SK-N-SH (cell line): ENCODE data around the gene MCF2L2. TPM values are rescaled to one million over a fixed set of nuclear protein-coding genes. Genes with fewer than 3 reads are reported as not detected.
A peak's percentile ranks its signal among the peaks of the same experiment; 100 is the strongest.

Experiments used
- CTCF ChIA-PET: fragments of 300-600, 350-600 bp; formaldehyde crosslinking; extraction: SDS; loops from one replicate; lab custom pipeline; 2021; lab: Yijun Ruan, JAX
- POLR2A ChIA-PET: fragments of 350-600 bp; sonication (Branson Sonifier 250); formaldehyde crosslinking; extraction: SDS; loops from one replicate; lab custom pipeline; 2020; ENCODE audit warnings: antibody characterized with exemption, inconsistent platforms; lab: Yijun Ruan, JAX
- DNase-seq: peaks from one replicate; pipeline ENCODE4 v3.0.0; 2012
- H2AFZ ChIP-seq: fragments of 200-600 bp; sonication (generic); 2 replicates; pipeline ENCODE4 v1.8.1; 2016; ENCODE audit warnings: antibody characterized with exemption, mild to moderate bottlenecking, low read depth
- H3F3A ChIP-seq: fragments of 200-600 bp; sonication (generic); replicated peaks from 2 replicates; pipeline ENCODE3; 2016; ENCODE audit warnings: antibody characterized with exemption, mild to moderate bottlenecking; ENCODE audit not compliant: insufficient read depth
- H3K27ac ChIP-seq, 2 experiments: fragments of 200-500 bp in 1 of 2; fragments of 200-600 bp in 1 of 2; sonication (Bioruptor generic) in 1 of 2; sonication (generic), shearing (Covaris generic) in 1 of 2; 2 replicates each; pipeline versions ENCODE4 v1.5.1 to v1.6.1; 2014 to 2016; ENCODE audit warnings: low read depth in 2 of 2, inconsistent platforms in 1 of 2, low read length in 1 of 2, mild to moderate bottlenecking in 1 of 2, mixed read lengths in 1 of 2
- H3K27me3 ChIP-seq: fragments of 200-600 bp; sonication (generic), shearing (Covaris generic); 2 replicates; pipeline ENCODE4 v1.6.1; 2016; ENCODE audit warnings: mixed run types; ENCODE audit not compliant: insufficient read depth
- H3K36me3 ChIP-seq, 2 experiments: fragments of 200-500 bp in 1 of 2; fragments of 200-600 bp in 1 of 2; sonication (Bioruptor generic) in 1 of 2; sonication (generic) in 1 of 2; replicated peaks in 1 of 2; 2 replicates each; pipeline versions ENCODE3 to v1.5.1; 2014 to 2016; ENCODE audit warnings: low read length in 1 of 2, mild to moderate bottlenecking in 1 of 2; ENCODE audit not compliant: insufficient read depth in 2 of 2, control insufficient read depth in 1 of 2
- H3K4me1 ChIP-seq, 2 experiments: fragments of 200-500 bp in 1 of 2; fragments of 200-600 bp in 1 of 2; sonication (Bioruptor generic) in 1 of 2; sonication (generic), shearing (Covaris generic) in 1 of 2; 2 replicates each; pipeline versions ENCODE4 v1.5.1 to v1.6.1; 2014 to 2016; ENCODE audit warnings: low read depth in 1 of 2, low read length in 1 of 2, mixed run types in 1 of 2; ENCODE audit not compliant: insufficient read depth in 2 of 2, control insufficient read depth in 1 of 2
- H3K4me2 ChIP-seq: fragments of 200-600 bp; sonication (generic), shearing (Covaris generic); 2 replicates; pipeline ENCODE4 v1.6.1; 2017; ENCODE audit warnings: mixed run types
- H3K4me3 ChIP-seq, 2 experiments: fragments of 200-500 bp in 1 of 2; fragments of 200-600 bp in 1 of 2; sonication (Bioruptor generic) in 1 of 2; sonication (generic), shearing (Covaris generic) in 1 of 2; 2 replicates each; pipeline versions ENCODE4 v1.5.1 to v1.8.1; 2014 to 2016; ENCODE audit warnings: low read depth in 2 of 2, inconsistent platforms in 1 of 2, low read length in 1 of 2, mild to moderate bottlenecking in 1 of 2, mixed read lengths in 1 of 2, moderate library complexity in 1 of 2
- H3K79me2 ChIP-seq: fragments of 200-600 bp; sonication (generic); 2 replicates; pipeline ENCODE4 v1.8.1; 2017; ENCODE audit warnings: mild to moderate bottlenecking; ENCODE audit not compliant: insufficient read depth
- H3K9ac ChIP-seq: fragments of 200-600 bp; sonication (generic); 2 replicates; pipeline ENCODE4 v1.6.1; 2017; ENCODE audit warnings: mixed run types
- H3K9me2 ChIP-seq: fragments of 200-600 bp; sonication (generic); 2 replicates; pipeline ENCODE4 v1.6.1; 2017; ENCODE audit warnings: mixed run types
- H3K9me3 ChIP-seq: fragments of 200-600 bp; sonication (generic); 2 replicates; pipeline ENCODE4 v1.6.1; 2017; ENCODE audit warnings: mixed run types, mild to moderate bottlenecking, moderate library complexity
- H4K20me1 ChIP-seq: fragments of 200-600 bp; sonication (generic); 2 replicates; pipeline ENCODE4 v1.6.1; 2017; ENCODE audit warnings: mild to moderate bottlenecking, mixed run types; ENCODE audit not compliant: insufficient read depth
- CHD2 ChIP-seq: fragments of 150-350 bp; IDR thresholded peaks from 2 replicates; pipeline ENCODE4 v1.6.1; 2018; ENCODE audit warnings: low read length; ENCODE audit not compliant: partially characterized antibody
- EP300 ChIP-seq, 2 experiments: IDR thresholded peaks; 2 replicates each; pipeline versions ENCODE4 v1.4.0 to v1.6.1; 2012; ENCODE audit warnings: borderline replicate concordance in 1 of 2, low read depth in 1 of 2, low read length in 1 of 2
- FOSL2 ChIP-seq: IDR thresholded peaks from 2 replicates; pipeline ENCODE4 v1.4.0; 2012; ENCODE audit warnings: low read depth, mild to moderate bottlenecking, moderate library complexity, borderline replicate concordance
- FOXM1 ChIP-seq: IDR thresholded peaks from 2 replicates; pipeline ENCODE4 v1.4.0; 2012; ENCODE audit warnings: low read depth, mild to moderate bottlenecking
- GATA2 ChIP-seq: sonication (generic); formaldehyde crosslinking; IDR thresholded peaks from 2 replicates; pipeline ENCODE4 v1.5.0; 2020; ENCODE audit warnings: mild to moderate bottlenecking, missing genetic modification reagents
- JUND ChIP-seq: IDR thresholded peaks from 2 replicates; pipeline ENCODE4 v1.4.0; 2012
- MEF2A ChIP-seq: IDR thresholded peaks from 2 replicates; pipeline ENCODE4 v1.4.0; 2012; ENCODE audit warnings: low read depth, borderline replicate concordance
- MXI1 ChIP-seq: IDR thresholded peaks from 2 replicates; pipeline ENCODE4 v1.6.1; 2012; ENCODE audit warnings: mild to moderate bottlenecking, low read depth, low read length, improper control_type of control experiment
- RCOR1 ChIP-seq: fragments of 150-350 bp; IDR thresholded peaks from 2 replicates; pipeline ENCODE4 v1.6.1; 2017; ENCODE audit warnings: antibody characterized with exemption, low read length
- RXRA ChIP-seq: IDR thresholded peaks from 2 replicates; pipeline ENCODE4 v1.4.0; 2012; ENCODE audit warnings: low read depth, mild to moderate bottlenecking, borderline replicate concordance
- TCF12 ChIP-seq: IDR thresholded peaks from 2 replicates; pipeline ENCODE4 v1.4.0; 2012
- YY1 ChIP-seq: IDR thresholded peaks from 2 replicates; pipeline ENCODE4 v1.4.0; 2012; ENCODE audit warnings: low read depth, mild to moderate bottlenecking
- WGBS: methylation state at CpG from one replicate; pipeline ENCODE4 v1.1.6; 2017; ENCODE audit warnings: low lambda C conversion rate; 5-methylcytosine and 5-hydroxymethylcytosine counted together
- polyA plus RNA-seq, 3 experiments: library from polyadenylated mRNA; depleted of rRNA; stranded (reverse); fragments of >200 nt; gene quantifications; 2 replicates each; pipeline ENCODE4 v1.2.3, GENCODE V29; 2012
- TF ChIP-seq, protein P1 (sequence below): IDR thresholded peaks from 2 replicates; pipeline ENCODE4 v1.4.0; 2012; ENCODE audit warnings: low read depth, borderline replicate concordance
- TF ChIP-seq, protein P2 (sequence below): fragments of 150-350 bp; IDR thresholded peaks from 2 replicates; pipeline ENCODE4 v1.6.1; 2016; ENCODE audit warnings: mild to moderate bottlenecking, low read depth, low read length
- TF ChIP-seq, protein P3 (sequence below): IDR thresholded peaks from 2 replicates; pipeline ENCODE4 v1.6.1; 2012; ENCODE audit warnings: mild to moderate bottlenecking, low read depth, low read length, moderate library complexity
- TF ChIP-seq, protein P4 (sequence below): IDR thresholded peaks from 2 replicates; pipeline ENCODE4; 2012
- TF ChIP-seq, protein P5 (sequence below): IDR thresholded peaks from 2 replicates; pipeline ENCODE4 v1.4.0; 2012; ENCODE audit warnings: low read depth

Gene MCF2L2
- polyA plus RNA-seq, 1 of the 3 experiments (the other 2 are of a cell fraction) = 0.56 TPM

DNA sequence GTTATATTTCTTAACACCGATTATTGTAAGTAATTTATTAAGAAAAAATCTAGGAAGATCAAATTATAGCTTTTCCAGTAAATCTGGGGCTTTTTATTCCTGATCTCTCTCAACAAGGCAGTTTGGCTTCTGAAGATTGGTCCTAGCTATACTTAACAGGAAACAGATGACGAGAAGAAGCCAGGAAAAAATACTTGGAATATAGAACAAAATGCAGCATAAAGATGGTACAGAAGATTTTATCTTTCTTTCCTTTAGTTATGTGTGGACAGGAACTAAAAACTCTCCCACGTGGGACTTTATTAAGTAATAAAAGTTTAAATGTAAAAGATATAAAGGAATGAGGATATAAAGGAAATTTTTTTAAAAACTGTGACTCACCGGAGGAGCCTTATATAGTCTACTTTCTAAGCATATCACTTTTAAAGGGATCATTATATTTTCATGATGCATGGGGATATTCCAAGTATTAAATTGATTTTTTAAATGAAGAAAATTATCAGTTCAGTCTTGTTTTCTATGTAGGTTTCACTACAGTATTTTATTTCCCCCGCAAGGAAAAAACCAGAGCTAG is 167.2 kb downstream of the MCF2L2 start:
- H3K9ac ChIP-seq = no peak overlapping the region
- H3K9me2 ChIP-seq = no peaks in the 10 kb centered on the region
- no peaks in the 10 kb centered on the region for H3K27me3 ChIP-seq
- 35% methylated on average over 5 of the region's 5 CpGs for WGBS
- H3K4me1 ChIP-seq = peaks cover 0 to 21% of the 10 kb centered on the region in 2 experiments; a peak in 3 of 4 replicates
- POLR2A ChIA-PET = no interaction called here
- peaks cover 3% of the 10 kb centered on the region in 2 experiments for H3K36me3 ChIP-seq
- no peak overlapping the region; a peak in 2 of 4 replicates for H3K4me3 ChIP-seq
- no peak for TF ChIP-seq GATA2 (CRISPR knock-in tag)
- TF ChIP-seq YY1 = no peak
- no peak for TF ChIP-seq FOXM1
- TF ChIP-seq, protein P1, sequence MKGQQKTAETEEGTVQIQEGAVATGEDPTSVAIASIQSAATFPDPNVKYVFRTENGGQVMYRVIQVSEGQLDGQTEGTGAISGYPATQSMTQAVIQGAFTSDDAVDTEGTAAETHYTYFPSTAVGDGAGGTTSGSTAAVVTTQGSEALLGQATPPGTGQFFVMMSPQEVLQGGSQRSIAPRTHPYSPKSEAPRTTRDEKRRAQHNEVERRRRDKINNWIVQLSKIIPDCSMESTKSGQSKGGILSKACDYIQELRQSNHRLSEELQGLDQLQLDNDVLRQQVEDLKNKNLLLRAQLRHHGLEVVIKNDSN = no peak
- TF ChIP-seq, protein P2, sequence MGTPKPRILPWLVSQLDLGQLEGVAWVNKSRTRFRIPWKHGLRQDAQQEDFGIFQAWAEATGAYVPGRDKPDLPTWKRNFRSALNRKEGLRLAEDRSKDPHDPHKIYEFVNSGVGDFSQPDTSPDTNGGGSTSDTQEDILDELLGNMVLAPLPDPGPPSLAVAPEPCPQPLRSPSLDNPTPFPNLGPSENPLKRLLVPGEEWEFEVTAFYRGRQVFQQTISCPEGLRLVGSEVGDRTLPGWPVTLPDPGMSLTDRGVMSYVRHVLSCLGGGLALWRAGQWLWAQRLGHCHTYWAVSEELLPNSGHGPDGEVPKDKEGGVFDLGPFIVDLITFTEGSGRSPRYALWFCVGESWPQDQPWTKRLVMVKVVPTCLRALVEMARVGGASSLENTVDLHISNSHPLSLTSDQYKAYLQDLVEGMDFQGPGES = no peak
- TF ChIP-seq EP300 (IDR thresholded peaks at IDR 0.05; ENCODE audit: borderline replicate concordance in 1 of 2, low read depth in 1 of 2, low read length in 1 of 2) = no peak
- TF ChIP-seq JUND = peak; percentile 11; the same call in 1 of the 2 replicates
- no peak for TF ChIP-seq RCOR1
- TF ChIP-seq TCF12 = peak; percentile 71
- peaks cover 29% of the 10 kb centered on the region; the same call in 1 of the 2 replicates for H3K79me2 ChIP-seq
- CTCF ChIA-PET = interaction anchor here (1.7 kb wide), 1 partner anchor 77 kb away, joined by 4 read pairs; no protein-coding TSS in a partner anchor
- H4K20me1 ChIP-seq = peaks cover 3% of the 10 kb centered on the region; the same call in 1 of the 2 replicates
- no peak for DNase-seq
- H2AFZ ChIP-seq = 0 out of 2 replicates have a peak overlapping the region, but pooled peaks have one; percentile 4
- H3K27ac ChIP-seq = peak overlapping the region; percentile 47 to 72; a peak in 3 of 4 replicates
- peaks cover 6% of the 10 kb centered on the region for H3F3A ChIP-seq
- H3K4me2 ChIP-seq = peak overlapping the region; percentile 10; the same call in 1 of the 2 replicates
- no peaks in the 10 kb centered on the region for H3K9me3 ChIP-seq

DNA sequence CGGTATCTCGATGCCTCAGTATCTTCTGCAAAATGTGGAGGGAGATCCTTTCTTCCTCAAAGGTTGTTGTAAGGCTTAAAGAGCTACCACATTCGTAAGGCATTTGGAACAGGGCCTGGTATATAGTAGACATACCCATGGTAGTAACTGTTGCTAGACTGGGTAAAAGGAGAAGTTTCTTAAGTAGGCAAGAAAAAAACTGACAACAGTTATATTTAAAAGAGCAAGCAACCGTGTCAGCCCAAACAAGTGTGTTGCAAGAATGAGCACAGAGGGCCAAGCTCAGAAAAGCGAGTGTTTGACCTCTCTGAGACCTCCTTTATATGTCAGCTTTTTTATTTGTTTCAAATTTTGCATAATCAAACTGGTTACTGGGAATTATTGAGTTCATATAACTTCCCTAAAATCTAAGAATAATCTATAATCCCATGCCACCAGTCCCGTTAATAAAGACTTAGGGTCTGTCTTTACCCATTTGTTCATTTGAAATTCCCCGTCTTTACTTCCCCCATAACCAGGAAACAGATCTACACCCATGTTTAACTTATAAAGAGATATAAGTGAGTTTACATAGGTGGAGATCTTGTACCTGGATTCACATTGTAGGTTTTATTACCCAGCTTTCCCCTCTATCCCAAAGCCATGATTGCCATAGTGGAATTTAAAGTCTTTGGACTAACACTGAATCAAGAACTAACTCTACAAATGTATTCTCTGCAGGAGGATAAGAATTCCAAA is 168.1 kb downstream of the MCF2L2 start:
- peaks cover 6% of the 10 kb centered on the region for H3F3A ChIP-seq
- CTCF ChIA-PET = interaction anchor here (1.1 to 1.7 kb wide), 3 partner anchors 76 to 122 kb away, joined by 3 to 5 read pairs (median 4); no protein-coding TSS in a partner anchor
- H3K27me3 ChIP-seq = no peaks in the 10 kb centered on the region
- H3K4me1 ChIP-seq = peaks cover 0 to 12% of the 10 kb centered on the region in 2 experiments; a peak in 2 of 4 replicates
- no peak for DNase-seq
- no peak overlapping the region for H2AFZ ChIP-seq
- no peaks in the 10 kb centered on the region for H4K20me1 ChIP-seq
- 89% methylated on average over 4 of the region's 7 CpGs for WGBS
- POLR2A ChIA-PET = no interaction called here
- no peak overlapping the region for H3K9ac ChIP-seq
- H3K4me2 ChIP-seq = peak overlapping the region; percentile 10; the same call in 1 of the 2 replicates
- H3K27ac ChIP-seq = peak overlapping the region; percentile 47 to 72
- H3K9me2 ChIP-seq = no peaks in the 10 kb centered on the region
- H3K4me3 ChIP-seq = no peak overlapping the region
- H3K36me3 ChIP-seq = peaks cover 3% of the 10 kb centered on the region in 2 experiments
- H3K79me2 ChIP-seq = peaks cover 37% of the 10 kb centered on the region
- no peaks in the 10 kb centered on the region for H3K9me3 ChIP-seq
- TF ChIP-seq, protein P1 = no peak
- TF ChIP-seq CHD2 = no peak
- TF ChIP-seq, protein P3, sequence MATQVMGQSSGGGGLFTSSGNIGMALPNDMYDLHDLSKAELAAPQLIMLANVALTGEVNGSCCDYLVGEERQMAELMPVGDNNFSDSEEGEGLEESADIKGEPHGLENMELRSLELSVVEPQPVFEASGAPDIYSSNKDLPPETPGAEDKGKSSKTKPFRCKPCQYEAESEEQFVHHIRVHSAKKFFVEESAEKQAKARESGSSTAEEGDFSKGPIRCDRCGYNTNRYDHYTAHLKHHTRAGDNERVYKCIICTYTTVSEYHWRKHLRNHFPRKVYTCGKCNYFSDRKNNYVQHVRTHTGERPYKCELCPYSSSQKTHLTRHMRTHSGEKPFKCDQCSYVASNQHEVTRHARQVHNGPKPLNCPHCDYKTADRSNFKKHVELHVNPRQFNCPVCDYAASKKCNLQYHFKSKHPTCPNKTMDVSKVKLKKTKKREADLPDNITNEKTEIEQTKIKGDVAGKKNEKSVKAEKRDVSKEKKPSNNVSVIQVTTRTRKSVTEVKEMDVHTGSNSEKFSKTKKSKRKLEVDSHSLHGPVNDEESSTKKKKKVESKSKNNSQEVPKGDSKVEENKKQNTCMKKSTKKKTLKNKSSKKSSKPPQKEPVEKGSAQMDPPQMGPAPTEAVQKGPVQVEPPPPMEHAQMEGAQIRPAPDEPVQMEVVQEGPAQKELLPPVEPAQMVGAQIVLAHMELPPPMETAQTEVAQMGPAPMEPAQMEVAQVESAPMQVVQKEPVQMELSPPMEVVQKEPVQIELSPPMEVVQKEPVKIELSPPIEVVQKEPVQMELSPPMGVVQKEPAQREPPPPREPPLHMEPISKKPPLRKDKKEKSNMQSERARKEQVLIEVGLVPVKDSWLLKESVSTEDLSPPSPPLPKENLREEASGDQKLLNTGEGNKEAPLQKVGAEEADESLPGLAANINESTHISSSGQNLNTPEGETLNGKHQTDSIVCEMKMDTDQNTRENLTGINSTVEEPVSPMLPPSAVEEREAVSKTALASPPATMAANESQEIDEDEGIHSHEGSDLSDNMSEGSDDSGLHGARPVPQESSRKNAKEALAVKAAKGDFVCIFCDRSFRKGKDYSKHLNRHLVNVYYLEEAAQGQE = no peak
- TF ChIP-seq FOSL2 = no peak
- no peak for TF ChIP-seq JUND
- no peak for TF ChIP-seq MEF2A
- no peak for TF ChIP-seq YY1
- TF ChIP-seq RCOR1 = no peak
- TF ChIP-seq RXRA = no peak
- TF ChIP-seq, protein P4, sequence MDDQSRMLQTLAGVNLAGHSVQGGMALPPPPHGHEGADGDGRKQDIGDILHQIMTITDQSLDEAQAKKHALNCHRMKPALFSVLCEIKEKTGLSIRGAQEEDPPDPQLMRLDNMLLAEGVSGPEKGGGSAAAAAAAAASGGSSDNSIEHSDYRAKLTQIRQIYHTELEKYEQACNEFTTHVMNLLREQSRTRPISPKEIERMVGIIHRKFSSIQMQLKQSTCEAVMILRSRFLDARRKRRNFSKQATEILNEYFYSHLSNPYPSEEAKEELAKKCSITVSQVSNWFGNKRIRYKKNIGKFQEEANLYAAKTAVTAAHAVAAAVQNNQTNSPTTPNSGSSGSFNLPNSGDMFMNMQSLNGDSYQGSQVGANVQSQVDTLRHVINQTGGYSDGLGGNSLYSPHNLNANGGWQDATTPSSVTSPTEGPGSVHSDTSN = no peak
- TF ChIP-seq MXI1 = no peak
- TF ChIP-seq, protein P5, sequence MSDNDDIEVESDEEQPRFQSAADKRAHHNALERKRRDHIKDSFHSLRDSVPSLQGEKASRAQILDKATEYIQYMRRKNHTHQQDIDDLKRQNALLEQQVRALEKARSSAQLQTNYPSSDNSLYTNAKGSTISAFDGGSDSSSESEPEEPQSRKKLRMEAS = no peak
